Brain microvascular endothelial cell (primary cell): Measurements from ENCODE around the gene TNNT1.

Experiments used
- DNase-seq: peaks from one replicate; pipeline ENCODE4 v3.0.0-alpha.2; 2020
- H3K27ac ChIP-seq: fragments of 250-450 bp; sonication (Bioruptor Pico); 2 replicates; pipeline ENCODE4 v1.5.1; 2020; ENCODE audit warnings: mild to moderate bottlenecking, moderate library complexity
- H3K27me3 ChIP-seq: fragments of 250-450 bp; sonication (Bioruptor Pico); replicated peaks from 2 replicates; pipeline ENCODE4 v1.5.1; 2020; ENCODE audit warnings: mild to moderate bottlenecking
- H3K36me3 ChIP-seq: fragments of 250-450 bp; sonication (Bioruptor Pico); replicated peaks from 2 replicates; pipeline ENCODE4 v1.5.1; 2020; ENCODE audit warnings: mild to moderate bottlenecking
- H3K4me3 ChIP-seq: 2 replicates; pipeline ENCODE4 v1.5.1; 2011; ENCODE audit warnings: low read depth, mild to moderate bottlenecking, control low read depth, low read length, moderate library complexity
- CTCF ChIP-seq: IDR thresholded peaks from 2 replicates; pipeline ENCODE4 v1.5.1; 2011; ENCODE audit warnings: low read depth, mild to moderate bottlenecking, moderate library complexity, low read length, control low read depth, inconsistent platforms; ENCODE audit errors: missing control alignments
- in situ Hi-C: cut with HindIII; loops from 2 replicates; pipeline ENCODE4 v1.10.0; 2017; ENCODE audit warnings: low sequenced_read_pairs, low pct_ligation_motif_present

Gene TNNT1

GRCh38 chr19:55178781-55179599 is 30.0 kb upstream of the TNNT1 start:
- TF ChIP-seq CTCF: no peak
- Histone ChIP-seq H3K4me3 (peak overlapping the region; percentile 42), H3K27ac (peak overlapping the region; percentile 55), H3K36me3 (no peaks in the 10 kb centered on the region), H3K27me3 (peaks cover 5% of the 10 kb centered on the region)
- DNase-seq: peak; percentile 95
- in situ Hi-C loops: loop anchor here (10.0 kb wide), 1 partner anchor 64 kb away; the partner anchor contains the start of gene PPP1R12C

GRCh38 chr19:55176076-55176475 is 27.1 kb upstream of the TNNT1 start:
- in situ Hi-C loops: loop anchor here (10.0 kb wide), 1 partner anchor 61 kb away; the partner anchor contains the start of gene PPP1R12C
- Histone ChIP-seq H3K27me3 (peaks cover 5% of the 10 kb centered on the region), H3K27ac (no peak overlapping the region), H3K4me3 (no peak overlapping the region), H3K36me3 (no peaks in the 10 kb centered on the region)
- TF ChIP-seq CTCF: no peak
- no peak for DNase-seq

- no peak overlapping the region for H3K4me3 ChIP-seq
- H3K27ac ChIP-seq: no peak overlapping the region
- no peaks in the 10 kb centered on the region for H3K36me3 ChIP-seq
- H3K27me3 ChIP-seq: peaks cover 2% of the 10 kb centered on the region
- no peak for DNase-seq
- TF ChIP-seq CTCF: no peak
- in situ Hi-C loops: loop anchor here (10.0 kb wide), 1 partner anchor 60 kb away; the partner anchor contains the start of gene PPP1R12C
Observed at GRCh38 chr19:55175117-55175867, 26.3 kb upstream of the TNNT1 start.

- no peak for TF ChIP-seq CTCF
- no peaks in the 10 kb centered on the region for H3K27me3 ChIP-seq
- DNase-seq: no peak
- no peak overlapping the region for H3K27ac ChIP-seq
- no peaks in the 10 kb centered on the region for H3K36me3 ChIP-seq
- H3K4me3 ChIP-seq: no peak overlapping the region
- in situ Hi-C loops: loop anchor here (10.0 kb wide), 1 partner anchor 60 kb away; the partner anchor contains the start of gene PPP1R12C
Observed at GRCh38 chr19:55174425-55175116, 25.6 kb upstream of the TNNT1 start.

GRCh38 chr19:55173714-55174409 is 24.9 kb upstream of the TNNT1 start:
- Histone ChIP-seq H3K27ac (no peak overlapping the region), H3K27me3 (no peaks in the 10 kb centered on the region), H3K4me3 (peak overlapping the region; percentile 50), H3K36me3 (no peaks in the 10 kb centered on the region)
- TF ChIP-seq CTCF: peak; percentile 23
- DNase-seq: peak; percentile 62
- in situ Hi-C loops: loop anchor here (10.0 kb wide), 1 partner anchor 59 kb away; the partner anchor contains the start of gene PPP1R12C
